Osteoblast (primary cell): ENCODE data around the gene KYNU. TPM values are rescaled to one million over a fixed set of nuclear protein-coding genes. Genes with fewer than 3 reads are reported as not detected.

Experiments used
- DNase-seq: peaks from one replicate; pipeline ENCODE4 v3.0.0; 2011; ENCODE audit warnings: low spot score, mixed read lengths; ENCODE audit not compliant: insufficient read length; ENCODE audit errors: missing footprints
- H2AFZ ChIP-seq: 2 replicates; pipeline ENCODE4 v1.6.0; 2011; ENCODE audit warnings: mild to moderate bottlenecking, low read length
- H3K27ac ChIP-seq: 2 replicates; pipeline ENCODE4 v1.5.1; 2011; ENCODE audit warnings: mild to moderate bottlenecking, low read depth, low read length, moderate library complexity
- H3K27me3 ChIP-seq: 2 replicates; pipeline ENCODE4 v1.6.0; 2012; ENCODE audit warnings: mild to moderate bottlenecking, control low read depth, inconsistent platforms, low read length, moderate library complexity; ENCODE audit not compliant: insufficient read depth
- H3K36me3 ChIP-seq: 2 replicates; pipeline ENCODE4 v1.5.1; 2011; ENCODE audit warnings: mild to moderate bottlenecking, low read length, control low read depth, moderate library complexity; ENCODE audit not compliant: insufficient read depth
- H3K4me1 ChIP-seq: 2 replicates; pipeline ENCODE4 v1.5.1; 2011; ENCODE audit warnings: mild to moderate bottlenecking, low read length, control low read depth, moderate library complexity; ENCODE audit not compliant: insufficient read depth
- H3K4me2 ChIP-seq: 2 replicates; pipeline ENCODE4 v1.6.0; 2011; ENCODE audit warnings: mild to moderate bottlenecking, low read length; ENCODE audit not compliant: insufficient read depth
- H3K4me3 ChIP-seq: fragments of 200-600 bp; sonication (generic); 3 replicates; pipeline ENCODE4 v1.5.1; 2012; ENCODE audit warnings: mild to moderate bottlenecking, low read length, inconsistent platforms; ENCODE audit not compliant: insufficient read depth
- H3K79me2 ChIP-seq: 2 replicates; pipeline ENCODE4 v1.6.0; 2012; ENCODE audit warnings: mild to moderate bottlenecking, low read length, control low read depth, inconsistent platforms; ENCODE audit not compliant: insufficient read depth
- H3K9me3 ChIP-seq: 2 replicates; pipeline ENCODE4 v1.5.1; 2011; ENCODE audit warnings: low read depth, low read length, control low read depth
- H4K20me1 ChIP-seq: 2 replicates; pipeline ENCODE4 v1.6.0; 2012; ENCODE audit warnings: mild to moderate bottlenecking, low read length, control low read depth; ENCODE audit not compliant: insufficient read depth
- total RNA-seq: library from RNA; depleted of rRNA; stranded (reverse); fragments of >200 nt; gene quantifications from 2 replicates; pipeline ENCODE4 v1.2.3, GENCODE V29; 2012
- TF ChIP-seq, protein P1 (sequence below): IDR thresholded peaks from 2 replicates; pipeline ENCODE4 v1.5.1; 2011; ENCODE audit warnings: mild to moderate bottlenecking, low read depth, low read length, moderate library complexity; ENCODE audit errors: extremely low read depth

The KYNU gene
- total RNA-seq, 1 donor: 10.9 TPM

DNA sequence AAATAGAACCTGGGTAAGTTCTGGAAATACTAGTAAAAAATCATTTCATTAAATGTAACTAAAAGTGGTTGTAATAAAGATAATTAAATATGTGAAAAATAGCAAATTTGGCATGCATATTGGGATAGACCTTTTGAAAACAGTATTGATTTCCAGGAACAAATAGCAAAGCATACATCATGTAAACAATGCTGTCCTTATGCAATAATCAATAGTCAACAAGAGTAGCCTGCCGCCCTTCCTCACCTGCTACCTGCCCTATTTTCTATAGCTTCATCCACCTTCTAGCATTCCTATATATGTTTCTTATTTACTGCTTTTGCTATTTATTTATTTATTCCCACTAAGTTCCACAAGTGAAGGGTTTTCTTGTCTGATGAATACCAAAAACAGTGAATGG lies 35.1 kb upstream of the KYNU start:
- Histone ChIP-seq H4K20me1 (no peaks in the 10 kb centered on the region), H3K27me3 (no peaks in the 10 kb centered on the region), H2AFZ (no peak overlapping the region), H3K27ac (no peak overlapping the region), H3K4me1 (no peaks in the 10 kb centered on the region), H3K4me3 (no peak overlapping the region), H3K36me3 (no peaks in the 10 kb centered on the region), H3K9me3 (no peaks in the 10 kb centered on the region), H3K79me2 (no peaks in the 10 kb centered on the region), H3K4me2 (no peak overlapping the region)
- DNase-seq: no peak
- TF ChIP-seq, protein P1, sequence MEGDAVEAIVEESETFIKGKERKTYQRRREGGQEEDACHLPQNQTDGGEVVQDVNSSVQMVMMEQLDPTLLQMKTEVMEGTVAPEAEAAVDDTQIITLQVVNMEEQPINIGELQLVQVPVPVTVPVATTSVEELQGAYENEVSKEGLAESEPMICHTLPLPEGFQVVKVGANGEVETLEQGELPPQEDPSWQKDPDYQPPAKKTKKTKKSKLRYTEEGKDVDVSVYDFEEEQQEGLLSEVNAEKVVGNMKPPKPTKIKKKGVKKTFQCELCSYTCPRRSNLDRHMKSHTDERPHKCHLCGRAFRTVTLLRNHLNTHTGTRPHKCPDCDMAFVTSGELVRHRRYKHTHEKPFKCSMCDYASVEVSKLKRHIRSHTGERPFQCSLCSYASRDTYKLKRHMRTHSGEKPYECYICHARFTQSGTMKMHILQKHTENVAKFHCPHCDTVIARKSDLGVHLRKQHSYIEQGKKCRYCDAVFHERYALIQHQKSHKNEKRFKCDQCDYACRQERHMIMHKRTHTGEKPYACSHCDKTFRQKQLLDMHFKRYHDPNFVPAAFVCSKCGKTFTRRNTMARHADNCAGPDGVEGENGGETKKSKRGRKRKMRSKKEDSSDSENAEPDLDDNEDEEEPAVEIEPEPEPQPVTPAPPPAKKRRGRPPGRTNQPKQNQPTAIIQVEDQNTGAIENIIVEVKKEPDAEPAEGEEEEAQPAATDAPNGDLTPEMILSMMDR: no peak

DNA sequence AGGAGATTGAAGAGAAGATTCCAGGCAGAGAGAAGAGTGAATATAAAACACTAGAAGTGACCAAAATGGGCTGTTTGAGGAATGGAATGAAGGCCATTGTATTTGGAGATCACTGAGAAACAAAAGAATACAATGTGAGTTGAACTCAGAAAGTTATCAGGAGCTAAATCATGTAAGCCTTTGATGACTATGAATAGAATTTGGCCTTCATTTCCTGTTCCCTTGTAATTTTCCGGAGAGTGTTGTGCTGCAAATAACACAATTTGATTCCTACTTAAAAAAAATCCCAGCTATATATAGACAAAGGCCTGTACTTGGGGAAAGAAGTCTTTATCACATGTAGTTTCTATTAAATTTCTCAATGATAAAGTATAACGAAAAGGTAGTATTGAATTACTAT lies 33.7 kb upstream of the KYNU start:
- no peak overlapping the region for H2AFZ ChIP-seq
- H3K4me2 ChIP-seq: no peak overlapping the region
- H4K20me1 ChIP-seq: no peaks in the 10 kb centered on the region
- no peaks in the 10 kb centered on the region for H3K27me3 ChIP-seq
- TF ChIP-seq, protein P1: no peak
- H3K4me3 ChIP-seq: no peak overlapping the region
- DNase-seq: no peak
- H3K4me1 ChIP-seq: no peaks in the 10 kb centered on the region
- H3K79me2 ChIP-seq: no peaks in the 10 kb centered on the region
- H3K27ac ChIP-seq: no peak overlapping the region
- no peaks in the 10 kb centered on the region for H3K36me3 ChIP-seq
- H3K9me3 ChIP-seq: no peaks in the 10 kb centered on the region

DNA sequence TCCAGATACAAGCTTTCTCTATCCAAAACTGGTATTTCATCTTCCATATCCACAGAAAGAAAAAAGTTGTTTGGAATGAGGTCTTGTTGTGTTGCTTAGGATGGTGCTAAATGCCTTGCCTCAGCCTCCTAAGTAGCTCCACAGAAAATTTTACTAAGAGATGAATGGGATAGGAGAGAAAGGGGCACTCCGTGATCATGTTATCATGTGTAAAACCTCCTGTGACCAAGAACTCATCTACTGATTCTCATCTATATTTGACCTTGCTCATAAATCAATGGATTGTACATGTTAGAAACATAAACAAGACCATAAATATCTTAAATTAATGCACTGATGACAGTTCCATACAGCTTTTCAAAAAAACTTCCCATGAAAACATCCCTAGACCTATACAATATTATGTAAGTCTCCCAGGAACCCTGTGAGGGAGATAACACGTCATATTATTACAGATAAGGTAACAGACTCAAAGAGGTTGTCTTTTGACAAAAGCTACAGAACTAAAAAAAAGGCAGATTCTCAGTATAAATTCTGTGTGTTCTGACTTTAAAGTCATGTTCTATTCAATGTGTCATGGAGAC lies 29.3 kb upstream of the KYNU start:
- DNase-seq: no peak
- Histone ChIP-seq H3K4me2 (no peak overlapping the region), H3K27me3 (no peaks in the 10 kb centered on the region), H4K20me1 (no peaks in the 10 kb centered on the region), H3K27ac (no peak overlapping the region), H3K9me3 (no peaks in the 10 kb centered on the region), H3K4me3 (no peak overlapping the region), H3K79me2 (no peaks in the 10 kb centered on the region), H3K4me1 (peaks cover 2% of the 10 kb centered on the region), H2AFZ (no peak overlapping the region), H3K36me3 (no peaks in the 10 kb centered on the region)
- TF ChIP-seq, protein P1: no peak

DNA sequence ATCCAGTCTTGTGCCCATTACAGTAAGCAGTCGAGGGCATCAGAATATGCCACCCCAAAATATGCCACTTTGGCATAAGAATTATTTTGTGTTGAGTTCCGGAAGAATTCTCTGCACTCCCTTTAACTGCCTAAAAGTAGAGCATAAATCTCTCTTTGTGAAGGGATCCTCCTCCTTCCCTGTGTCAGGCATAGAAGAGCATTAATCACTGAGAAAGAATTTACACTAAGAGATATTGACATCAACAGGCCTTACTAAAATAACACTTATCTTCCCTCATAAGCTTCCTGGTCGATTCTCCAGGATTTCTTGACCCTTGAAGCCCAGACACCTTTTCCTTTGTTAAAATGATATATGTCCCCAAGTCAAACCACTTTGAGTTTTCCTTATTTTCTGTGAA lies 27.6 kb upstream of the KYNU start:
- Histone ChIP-seq H3K9me3 (no peaks in the 10 kb centered on the region), H4K20me1 (no peaks in the 10 kb centered on the region), H3K27me3 (peaks cover 2% of the 10 kb centered on the region), H2AFZ (no peak overlapping the region), H3K4me1 (peaks cover 2% of the 10 kb centered on the region), H3K36me3 (no peaks in the 10 kb centered on the region), H3K27ac (no peak overlapping the region), H3K4me2 (no peak overlapping the region), H3K4me3 (no peak overlapping the region), H3K79me2 (no peaks in the 10 kb centered on the region)
- no peak for DNase-seq
- TF ChIP-seq, protein P1: no peak
